ENCODE results near the gene PARN. TPM values are rescaled to one million over a fixed set of nuclear protein-coding genes. Genes with fewer than 3 reads are reported as not detected.

The PARN gene
- total RNA-seq, 4 donors from 2014 or later = 11.4 to 26.9 (median 20.7) TPM

GRCh38 chr16:14609716-14610115 lies 20.3 kb downstream of the PARN start:
- 91 to 97% methylated on average over 6 of the region's 6 CpGs for WGBS, 2 donors
- DNase-seq = no peak
- no peaks in the 10 kb centered on the region for H3K27me3 ChIP-seq
- peaks cover 6 to 99% (median 17%) of the 10 kb centered on the region in 3 donors for H3K36me3 ChIP-seq
- no peak for TF ChIP-seq CTCF (IDR thresholded peaks at IDR 0.05)
- no peak for TF ChIP-seq POLR2A (IDR thresholded peaks at IDR 0.05)
- no peak overlapping the region for H3K27ac ChIP-seq
- intact Hi-C loops (cut with DNase I) = no loop called here
- H3K4me3 ChIP-seq = no peak overlapping the region
- no peaks in the 10 kb centered on the region for H3K9me3 ChIP-seq
- H3K4me1 ChIP-seq = no peaks in the 10 kb centered on the region

- Histone ChIP-seq H3K9me3 (no peaks in the 10 kb centered on the region), H3K4me1 (no peaks in the 10 kb centered on the region), H3K36me3 (peaks cover 6 to 100% (median 21%) of the 10 kb centered on the region in 3 donors), H3K27ac (no peak overlapping the region), H3K4me3 (no peak overlapping the region), H3K27me3 (no peaks in the 10 kb centered on the region)
- DNase-seq = no peak
- TF ChIP-seq CTCF (IDR thresholded peaks at IDR 0.05) (no peak), POLR2A (IDR thresholded peaks at IDR 0.05) (no peak)
- intact Hi-C loops (cut with DNase I) = no loop called here
- 75 to 81% methylated on average over 6 of the region's 6 CpGs for WGBS, 2 donors
Observed at GRCh38 chr16:14608604-14609003, 21.5 kb downstream of the PARN start.

- Histone ChIP-seq H3K4me1 (no peaks in the 10 kb centered on the region), H3K27ac (no peak overlapping the region), H3K9me3 (no peaks in the 10 kb centered on the region), H3K4me3 (no peak overlapping the region), H3K27me3 (no peaks in the 10 kb centered on the region), H3K36me3 (peaks cover 10 to 100% (median 23%) of the 10 kb centered on the region in 3 donors)
- no peak for DNase-seq
- 82 to 94% methylated on average over 4 of the region's 4 CpGs for WGBS, 2 donors
- intact Hi-C loops (cut with DNase I) = no loop called here
- TF ChIP-seq POLR2A (IDR thresholded peaks at IDR 0.05) = no peak
- no peak for TF ChIP-seq CTCF (IDR thresholded peaks at IDR 0.05)
Observed at GRCh38 chr16:14608111-14608566, 21.9 kb downstream of the PARN start.

- H3K4me3 ChIP-seq = no peak overlapping the region
- no peak for DNase-seq
- no peak overlapping the region for H3K27ac ChIP-seq
- no peaks in the 10 kb centered on the region for H3K4me1 ChIP-seq
- H3K27me3 ChIP-seq = no peaks in the 10 kb centered on the region
- H3K36me3 ChIP-seq = peaks cover 11 to 100% (median 36%) of the 10 kb centered on the region in 3 donors
- no peaks in the 10 kb centered on the region for H3K9me3 ChIP-seq
- intact Hi-C loops (cut with DNase I) = no loop called here
- 83 to 84% methylated on average over 6 of the region's 6 CpGs for whole genome bisulfite sequencing, 2 donors
- TF ChIP-seq CTCF (IDR thresholded peaks at IDR 0.05) (no peak), POLR2A (IDR thresholded peaks at IDR 0.05) (no peak)
Observed at GRCh38 chr16:14606102-14606501, 24.0 kb downstream of the PARN start.

GRCh38 chr16:14602443-14602963 lies 27.6 kb downstream of the PARN start:
- WGBS, 2 donors = 89 to 100% methylated on average over 3 of the region's 6 CpGs
- H3K9me3 ChIP-seq = no peaks in the 10 kb centered on the region
- intact Hi-C loops (cut with DNase I) = no loop called here
- no peak for TF ChIP-seq CTCF (IDR thresholded peaks at IDR 0.05)
- no peak for TF ChIP-seq POLR2A (IDR thresholded peaks at IDR 0.05)
- no peak overlapping the region for H3K4me3 ChIP-seq
- DNase-seq = no peak
- H3K36me3 ChIP-seq = peaks cover 12 to 99% (median 37%) of the 10 kb centered on the region in 3 donors
- no peak overlapping the region for H3K27ac ChIP-seq
- no peaks in the 10 kb centered on the region for H3K27me3 ChIP-seq
- no peaks in the 10 kb centered on the region for H3K4me1 ChIP-seq
